ENCODE data around the gene PRKG1.

DNA sequence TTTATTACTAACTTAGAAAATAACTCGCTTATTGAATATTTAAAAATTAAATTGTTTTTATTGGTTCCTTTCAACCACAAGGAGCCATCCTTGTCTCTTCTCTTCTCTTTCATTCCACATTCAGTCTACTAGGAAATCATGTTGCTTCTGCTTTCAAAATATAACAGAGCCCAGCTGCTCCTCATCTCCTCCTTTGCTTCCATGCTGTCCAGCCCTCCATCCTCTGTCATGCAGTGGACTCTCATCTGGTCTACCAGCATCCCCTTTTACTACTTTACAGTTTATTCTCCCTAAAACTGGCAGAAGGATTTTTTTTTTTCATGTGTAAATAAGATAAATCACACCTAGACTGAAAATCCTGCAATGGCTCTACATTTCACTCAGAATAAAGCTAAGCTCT lies 823.3 kb downstream of the PRKG1 start:
- TF ChIP-seq, protein P1, sequence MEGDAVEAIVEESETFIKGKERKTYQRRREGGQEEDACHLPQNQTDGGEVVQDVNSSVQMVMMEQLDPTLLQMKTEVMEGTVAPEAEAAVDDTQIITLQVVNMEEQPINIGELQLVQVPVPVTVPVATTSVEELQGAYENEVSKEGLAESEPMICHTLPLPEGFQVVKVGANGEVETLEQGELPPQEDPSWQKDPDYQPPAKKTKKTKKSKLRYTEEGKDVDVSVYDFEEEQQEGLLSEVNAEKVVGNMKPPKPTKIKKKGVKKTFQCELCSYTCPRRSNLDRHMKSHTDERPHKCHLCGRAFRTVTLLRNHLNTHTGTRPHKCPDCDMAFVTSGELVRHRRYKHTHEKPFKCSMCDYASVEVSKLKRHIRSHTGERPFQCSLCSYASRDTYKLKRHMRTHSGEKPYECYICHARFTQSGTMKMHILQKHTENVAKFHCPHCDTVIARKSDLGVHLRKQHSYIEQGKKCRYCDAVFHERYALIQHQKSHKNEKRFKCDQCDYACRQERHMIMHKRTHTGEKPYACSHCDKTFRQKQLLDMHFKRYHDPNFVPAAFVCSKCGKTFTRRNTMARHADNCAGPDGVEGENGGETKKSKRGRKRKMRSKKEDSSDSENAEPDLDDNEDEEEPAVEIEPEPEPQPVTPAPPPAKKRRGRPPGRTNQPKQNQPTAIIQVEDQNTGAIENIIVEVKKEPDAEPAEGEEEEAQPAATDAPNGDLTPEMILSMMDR (IDR thresholded peaks at IDR 0.05), result no peak
- no peak for TF ChIP-seq POLR2A (IDR thresholded peaks at IDR 0.05)
